ENCODE measurements around the gene ZBTB5.

GRCh38 chr9:37496020-37496419 is 30.8 kb upstream of the ZBTB5 start:
- TF ChIP-seq CTCF (IDR thresholded peaks at IDR 0.05), result no peak
- no peak for TF ChIP-seq EP300 (IDR thresholded peaks at IDR 0.05)
- TF ChIP-seq POLR2AphosphoS5 (IDR thresholded peaks at IDR 0.05), result no peak
- TF ChIP-seq POLR2A (IDR thresholded peaks at IDR 0.05), result no peak
